ENCODE measurements around the gene BTNL8. TPM values are rescaled to one million over a fixed set of nuclear protein-coding genes. Genes with fewer than 3 reads are reported as not detected.

BTNL8 gene
- total and polyA plus RNA-seq, 2 donors (not counting 3 experiments of a cell fraction or from before 2014, with no cell fraction given), result not detected

GRCh38 chr5:180860273-180860886 lies 38.6 kb upstream of the BTNL8 start:
- peak overlapping the region; percentile 70 for H3K9ac ChIP-seq (replicated peaks; ENCODE audit: extremely low read depth, insufficient read depth, low read length)
- H3K4me1 ChIP-seq (ENCODE audit: control insufficient read depth, extremely low read depth, insufficient read depth, low read length), result peaks cover 6% of the 10 kb centered on the region
- peak overlapping the region; percentile 50 for H3K4me2 ChIP-seq (ENCODE audit: insufficient read depth, low read length)
- POLR2A ChIA-PET, result interaction anchor here (0.6 kb wide), 1 partner anchor 557 kb away, joined by 6 read pairs; no protein-coding TSS in a partner anchor
- H3K27ac ChIP-seq (ENCODE audit: insufficient read depth, low read depth, low read length), result peak overlapping the region; percentile 55
- CTCF ChIA-PET, result interaction anchor here (1.0 to 2.8 kb wide), 3 partner anchors 8 to 324 kb away, joined by 3 to 14 read pairs (median 4); no protein-coding TSS in a partner anchor
- peaks cover 0 to 2% of the 10 kb centered on the region in 2 experiments for H3K36me3 ChIP-seq (ENCODE audit: control insufficient read depth in 2 of 2, extremely low read depth in 1 of 2, insufficient read depth in 2 of 2, low read length in 2 of 2)
- DNase-seq (ENCODE audit: low read depth, low spot score) (no peak), FAIRE-seq (peak; percentile 72)
- TF ChIP-seq EZH2 (IDR thresholded peaks at IDR 0.05; ENCODE audit: borderline replicate concordance, low read depth, low read length, severe bottlenecking) (no peak), MAX (IDR thresholded peaks at IDR 0.05; ENCODE audit: insufficient read depth, insufficient read length) (no peak), POLR2A (IDR thresholded peaks at IDR 0.05; ENCODE audit: low read depth, low read length) (no peak), FOS (IDR thresholded peaks at IDR 0.05; ENCODE audit: borderline replicate concordance, insufficient read depth, low read length) (no peak)
- H3K79me2 ChIP-seq (ENCODE audit: control insufficient read depth, insufficient read depth, low read length), result peaks cover 6% of the 10 kb centered on the region
- peak overlapping the region; percentile 85 for H2AFZ ChIP-seq (ENCODE audit: low read depth, low read length)
- BruUV-seq (replicated peaks), result no TSS peak
- intact Hi-C loops (cut with micrococcal nuclease), result loop anchor here (2.0 kb wide), 1 partner anchor 328 kb away; no protein-coding TSS in a partner anchor
- H3K9me3 ChIP-seq (replicated peaks; ENCODE audit: control insufficient read depth, insufficient read depth, low read length), result no peaks in the 10 kb centered on the region
- peak overlapping the region; percentile 44 to 79 (median 67) for H3K4me3 ChIP-seq (replicated peaks in 1 of 3; ENCODE audit: insufficient read depth in 1 of 3, low read depth in 1 of 3, low read length in 3 of 3)
- no peaks in the 10 kb centered on the region for H4K20me1 ChIP-seq (replicated peaks; ENCODE audit: control insufficient read depth, extremely low read depth, insufficient read depth, low read length)
- no peaks in the 10 kb centered on the region for H3K9me1 ChIP-seq (replicated peaks; ENCODE audit: control insufficient read depth, extremely low read depth, insufficient read depth, low read length)
- H3K27me3 ChIP-seq (ENCODE audit: control insufficient read depth in 2 of 2, insufficient read depth in 2 of 2, low read length in 2 of 2), result no peaks in the 10 kb centered on the region
- dilution Hi-C loops (cut with MboI; ENCODE audit: extremely low pct_ligation_motif_present, low sequenced_read_pairs), result no loop called here
